Measurements from ENCODE around the gene HTT.

The HTT gene

DNA sequence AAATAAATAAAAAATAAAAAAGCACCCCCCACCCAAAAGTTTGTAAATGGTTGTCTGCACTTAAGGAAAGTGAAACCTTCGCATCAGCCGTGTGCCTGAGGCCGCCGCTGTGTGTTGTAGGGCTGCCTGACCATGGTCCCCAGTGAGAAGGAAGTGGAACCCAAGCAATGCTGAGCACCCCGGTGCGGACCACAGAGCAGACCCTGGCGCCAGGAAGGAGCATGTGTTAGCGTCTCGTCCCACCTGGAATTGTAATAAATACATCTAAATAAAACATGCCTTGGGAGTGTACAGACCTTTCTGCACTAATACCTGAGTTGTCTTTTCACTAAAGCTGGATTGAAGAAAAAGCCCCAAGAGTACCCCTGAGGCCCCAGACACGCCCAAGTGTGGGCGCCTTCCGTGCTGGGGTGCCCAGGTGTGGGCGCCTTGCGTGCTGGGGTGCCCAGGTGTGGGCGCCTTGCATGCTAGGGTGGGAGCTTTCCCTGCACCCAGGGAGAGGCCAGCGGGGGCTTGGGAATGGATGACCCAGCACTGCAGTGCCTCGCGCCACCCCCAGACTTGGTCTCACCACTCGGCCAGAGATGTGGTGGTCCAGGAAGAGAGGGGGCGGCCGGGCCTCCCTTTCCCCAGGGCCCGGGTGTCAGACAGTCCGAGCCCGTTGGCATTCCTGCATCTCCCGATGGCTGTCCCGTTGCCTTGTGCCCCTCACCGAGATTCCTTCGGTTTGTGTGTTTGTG, 33.9 kb upstream of the HTT start:
- DNase-seq (ENCODE audit: low read depth in 1 of 2, low spot score in 1 of 2): no peak
- no peaks in the 10 kb centered on the region for H3K27me3 ChIP-seq (ENCODE audit: insufficient read depth, poor library complexity, severe bottlenecking)
- H3K4me3 ChIP-seq (replicated peaks; ENCODE audit: insufficient read depth, low read length): no peak overlapping the region
- no peak for TF ChIP-seq SPI1 (IDR thresholded peaks at IDR 0.05; ENCODE audit: borderline replicate concordance, low read depth)
- TF ChIP-seq, protein P1, sequence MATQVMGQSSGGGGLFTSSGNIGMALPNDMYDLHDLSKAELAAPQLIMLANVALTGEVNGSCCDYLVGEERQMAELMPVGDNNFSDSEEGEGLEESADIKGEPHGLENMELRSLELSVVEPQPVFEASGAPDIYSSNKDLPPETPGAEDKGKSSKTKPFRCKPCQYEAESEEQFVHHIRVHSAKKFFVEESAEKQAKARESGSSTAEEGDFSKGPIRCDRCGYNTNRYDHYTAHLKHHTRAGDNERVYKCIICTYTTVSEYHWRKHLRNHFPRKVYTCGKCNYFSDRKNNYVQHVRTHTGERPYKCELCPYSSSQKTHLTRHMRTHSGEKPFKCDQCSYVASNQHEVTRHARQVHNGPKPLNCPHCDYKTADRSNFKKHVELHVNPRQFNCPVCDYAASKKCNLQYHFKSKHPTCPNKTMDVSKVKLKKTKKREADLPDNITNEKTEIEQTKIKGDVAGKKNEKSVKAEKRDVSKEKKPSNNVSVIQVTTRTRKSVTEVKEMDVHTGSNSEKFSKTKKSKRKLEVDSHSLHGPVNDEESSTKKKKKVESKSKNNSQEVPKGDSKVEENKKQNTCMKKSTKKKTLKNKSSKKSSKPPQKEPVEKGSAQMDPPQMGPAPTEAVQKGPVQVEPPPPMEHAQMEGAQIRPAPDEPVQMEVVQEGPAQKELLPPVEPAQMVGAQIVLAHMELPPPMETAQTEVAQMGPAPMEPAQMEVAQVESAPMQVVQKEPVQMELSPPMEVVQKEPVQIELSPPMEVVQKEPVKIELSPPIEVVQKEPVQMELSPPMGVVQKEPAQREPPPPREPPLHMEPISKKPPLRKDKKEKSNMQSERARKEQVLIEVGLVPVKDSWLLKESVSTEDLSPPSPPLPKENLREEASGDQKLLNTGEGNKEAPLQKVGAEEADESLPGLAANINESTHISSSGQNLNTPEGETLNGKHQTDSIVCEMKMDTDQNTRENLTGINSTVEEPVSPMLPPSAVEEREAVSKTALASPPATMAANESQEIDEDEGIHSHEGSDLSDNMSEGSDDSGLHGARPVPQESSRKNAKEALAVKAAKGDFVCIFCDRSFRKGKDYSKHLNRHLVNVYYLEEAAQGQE (IDR thresholded peaks at IDR 0.05; ENCODE audit: insufficient replicate concordance, low read depth): no peak
- TF ChIP-seq GABPA (IDR thresholded peaks at IDR 0.05; ENCODE audit: low read depth): no peak
- TF ChIP-seq POLR2AphosphoS5 (IDR thresholded peaks at IDR 0.05; ENCODE audit: low read depth): no peak
- TF ChIP-seq, protein P2, sequence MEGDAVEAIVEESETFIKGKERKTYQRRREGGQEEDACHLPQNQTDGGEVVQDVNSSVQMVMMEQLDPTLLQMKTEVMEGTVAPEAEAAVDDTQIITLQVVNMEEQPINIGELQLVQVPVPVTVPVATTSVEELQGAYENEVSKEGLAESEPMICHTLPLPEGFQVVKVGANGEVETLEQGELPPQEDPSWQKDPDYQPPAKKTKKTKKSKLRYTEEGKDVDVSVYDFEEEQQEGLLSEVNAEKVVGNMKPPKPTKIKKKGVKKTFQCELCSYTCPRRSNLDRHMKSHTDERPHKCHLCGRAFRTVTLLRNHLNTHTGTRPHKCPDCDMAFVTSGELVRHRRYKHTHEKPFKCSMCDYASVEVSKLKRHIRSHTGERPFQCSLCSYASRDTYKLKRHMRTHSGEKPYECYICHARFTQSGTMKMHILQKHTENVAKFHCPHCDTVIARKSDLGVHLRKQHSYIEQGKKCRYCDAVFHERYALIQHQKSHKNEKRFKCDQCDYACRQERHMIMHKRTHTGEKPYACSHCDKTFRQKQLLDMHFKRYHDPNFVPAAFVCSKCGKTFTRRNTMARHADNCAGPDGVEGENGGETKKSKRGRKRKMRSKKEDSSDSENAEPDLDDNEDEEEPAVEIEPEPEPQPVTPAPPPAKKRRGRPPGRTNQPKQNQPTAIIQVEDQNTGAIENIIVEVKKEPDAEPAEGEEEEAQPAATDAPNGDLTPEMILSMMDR (IDR thresholded peaks at IDR 0.05; ENCODE audit: insufficient read depth, low read length): no peak
- H3K27ac ChIP-seq (replicated peaks): no peak overlapping the region

DNA sequence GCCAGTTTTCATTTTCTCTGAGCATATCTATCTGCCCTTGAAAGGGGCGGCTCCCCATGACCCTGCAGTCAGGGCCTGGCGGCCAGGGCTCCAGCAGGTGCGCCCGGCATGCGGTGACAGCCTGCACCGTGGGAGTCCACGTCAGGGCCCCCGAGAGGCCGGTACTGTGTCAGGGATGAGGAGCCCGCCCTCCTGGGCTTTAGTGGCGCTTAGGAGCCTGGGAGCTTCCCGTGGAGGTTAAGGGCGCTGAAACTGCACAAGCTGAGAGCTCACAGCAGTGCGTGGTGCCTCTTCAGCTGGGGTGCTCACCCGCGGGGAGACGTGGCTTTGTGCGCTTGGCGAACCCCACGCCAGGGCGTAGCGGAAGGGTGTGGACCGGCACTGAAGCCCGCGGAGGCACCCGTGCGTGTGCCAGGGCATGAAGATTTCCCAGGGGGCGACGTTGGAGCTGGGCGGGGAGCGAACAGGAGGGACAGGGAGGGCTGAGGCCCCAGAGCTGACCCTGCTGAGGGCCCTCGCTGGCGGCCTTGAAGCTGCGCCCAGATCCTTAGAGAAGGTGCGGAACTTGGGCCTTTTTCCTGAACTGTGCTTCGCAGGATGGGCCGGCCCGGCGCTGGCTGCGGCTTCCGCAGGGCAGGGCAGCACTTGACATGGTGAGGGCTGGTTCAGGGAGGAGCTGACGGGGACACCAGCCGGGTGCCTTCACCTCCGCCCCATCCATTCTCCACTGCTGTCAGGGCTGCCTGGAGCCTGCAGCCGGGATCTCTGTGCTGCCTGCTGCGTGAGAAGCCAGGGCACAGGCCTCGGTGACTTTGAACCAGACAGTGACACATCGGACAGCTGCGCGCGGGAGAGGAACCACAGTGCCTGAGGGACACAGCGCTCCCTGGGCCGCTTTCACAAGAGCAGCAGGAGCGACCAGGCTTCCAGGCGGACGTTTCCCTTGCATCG, 33.0 kb upstream of the HTT start:
- TF ChIP-seq GABPA (IDR thresholded peaks at IDR 0.05; ENCODE audit: low read depth) (peak; percentile 43; the same call in 1 of the 2 replicates), POLR2AphosphoS5 (IDR thresholded peaks at IDR 0.05; ENCODE audit: low read depth) (no peak)

DNA sequence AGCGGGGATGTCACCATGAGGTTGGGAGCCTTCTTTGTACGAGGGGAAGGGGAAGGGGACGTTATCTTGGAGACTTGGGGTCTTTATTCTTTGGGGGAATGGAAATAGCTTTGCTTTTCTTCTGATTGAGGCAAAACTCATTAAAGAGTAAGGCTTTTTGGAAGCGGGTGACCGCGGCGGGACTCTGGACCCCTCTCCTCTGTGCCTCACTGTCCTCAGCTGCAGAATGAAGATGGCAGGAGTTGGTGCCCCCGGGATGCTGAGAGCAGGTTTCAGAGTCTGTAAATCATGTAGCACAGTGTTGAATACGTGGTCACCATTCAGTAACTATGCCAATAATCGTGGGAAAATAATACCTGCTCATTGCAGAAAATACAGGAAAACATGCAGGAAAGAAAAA, 32.3 kb upstream of the HTT start:
- Histone ChIP-seq H3K4me3 (replicated peaks; ENCODE audit: insufficient read depth, low read length) (no peak overlapping the region), H3K27me3 (ENCODE audit: insufficient read depth, poor library complexity, severe bottlenecking) (no peaks in the 10 kb centered on the region), H3K27ac (replicated peaks) (no peak overlapping the region)
- DNase-seq (ENCODE audit: low read depth in 1 of 2, low spot score in 1 of 2): no peak
- TF ChIP-seq, protein P2 (IDR thresholded peaks at IDR 0.05; ENCODE audit: insufficient read depth, low read length): no peak
- TF ChIP-seq SPI1 (IDR thresholded peaks at IDR 0.05; ENCODE audit: borderline replicate concordance, low read depth) (no peak), POLR2AphosphoS5 (IDR thresholded peaks at IDR 0.05; ENCODE audit: low read depth) (no peak), GABPA (IDR thresholded peaks at IDR 0.05; ENCODE audit: low read depth) (no peak)
- TF ChIP-seq, protein P1 (IDR thresholded peaks at IDR 0.05; ENCODE audit: insufficient replicate concordance, low read depth): no peak

More for the DNA sequence above, 33.0 kb upstream of the HTT start:
- Histone ChIP-seq H3K4me3 (replicated peaks; ENCODE audit: insufficient read depth, low read length) (no peak overlapping the region), H3K27ac (replicated peaks) (no peak overlapping the region), H3K27me3 (ENCODE audit: insufficient read depth, poor library complexity, severe bottlenecking) (no peaks in the 10 kb centered on the region)
- DNase-seq (ENCODE audit: low read depth in 1 of 2, low spot score in 1 of 2): peak in 1 of 2 experiments; percentile 68
